Tracheal epithelial cell (primary cell): Measurements from ENCODE around the gene TMUB1. TPM values are rescaled to one million over a fixed set of nuclear protein-coding genes. Genes with fewer than 3 reads are reported as not detected.

Experiments
- total RNA-seq: library from RNA; depleted of rRNA; stranded (reverse); fragments of >200 nt; gene quantifications from 2 replicates; pipeline ENCODE4 v1.2.1, GENCODE V29; 2014

Gene TMUB1, protein sequence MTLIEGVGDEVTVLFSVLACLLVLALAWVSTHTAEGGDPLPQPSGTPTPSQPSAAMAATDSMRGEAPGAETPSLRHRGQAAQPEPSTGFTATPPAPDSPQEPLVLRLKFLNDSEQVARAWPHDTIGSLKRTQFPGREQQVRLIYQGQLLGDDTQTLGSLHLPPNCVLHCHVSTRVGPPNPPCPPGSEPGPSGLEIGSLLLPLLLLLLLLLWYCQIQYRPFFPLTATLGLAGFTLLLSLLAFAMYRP
- 26.9 and 27.2 TPM in 2 replicates for total RNA-seq

DNA sequence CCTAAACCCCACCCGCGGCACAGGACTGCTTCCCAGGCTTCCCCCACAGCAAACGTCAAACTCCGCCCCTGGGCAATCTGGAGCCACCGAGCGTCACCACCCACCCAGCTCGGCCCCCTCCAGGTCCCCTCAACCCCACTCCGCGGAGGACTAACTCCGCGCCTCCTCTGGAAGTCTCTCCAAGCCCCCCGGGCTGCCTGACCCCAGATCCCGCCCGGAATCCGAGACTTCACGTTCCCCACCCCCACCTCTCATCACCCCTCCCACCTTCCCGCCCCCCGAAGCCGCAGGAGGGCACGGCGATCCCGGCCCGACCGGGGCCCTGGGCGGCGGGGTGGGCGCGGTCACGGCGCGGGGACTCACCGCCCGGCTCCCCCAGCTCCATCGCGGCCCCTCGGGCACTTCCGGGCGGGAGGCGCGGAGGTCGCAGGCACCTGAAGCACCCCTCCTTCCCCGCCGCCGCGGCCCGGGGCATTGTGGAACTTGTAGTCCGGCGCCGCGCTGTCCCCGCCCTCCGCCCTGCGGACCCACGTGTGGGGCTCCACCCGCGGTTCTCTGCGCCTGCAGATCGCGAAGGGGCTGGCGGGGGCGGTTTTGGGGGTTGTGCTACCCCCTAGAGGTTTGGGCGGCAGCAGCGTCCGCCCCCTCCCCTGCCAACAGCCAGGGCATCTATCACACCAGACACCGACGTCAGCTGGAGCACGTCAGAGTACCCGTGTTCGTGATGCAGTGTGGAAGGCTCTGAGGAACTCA lies at the start of gene TMUB1:
Gene TMUB1 (minus strand): TSS at position 423 of the 753 bp plus-strand sequence. CDS start 930 bp downstream, outside the sequence.

DNA sequence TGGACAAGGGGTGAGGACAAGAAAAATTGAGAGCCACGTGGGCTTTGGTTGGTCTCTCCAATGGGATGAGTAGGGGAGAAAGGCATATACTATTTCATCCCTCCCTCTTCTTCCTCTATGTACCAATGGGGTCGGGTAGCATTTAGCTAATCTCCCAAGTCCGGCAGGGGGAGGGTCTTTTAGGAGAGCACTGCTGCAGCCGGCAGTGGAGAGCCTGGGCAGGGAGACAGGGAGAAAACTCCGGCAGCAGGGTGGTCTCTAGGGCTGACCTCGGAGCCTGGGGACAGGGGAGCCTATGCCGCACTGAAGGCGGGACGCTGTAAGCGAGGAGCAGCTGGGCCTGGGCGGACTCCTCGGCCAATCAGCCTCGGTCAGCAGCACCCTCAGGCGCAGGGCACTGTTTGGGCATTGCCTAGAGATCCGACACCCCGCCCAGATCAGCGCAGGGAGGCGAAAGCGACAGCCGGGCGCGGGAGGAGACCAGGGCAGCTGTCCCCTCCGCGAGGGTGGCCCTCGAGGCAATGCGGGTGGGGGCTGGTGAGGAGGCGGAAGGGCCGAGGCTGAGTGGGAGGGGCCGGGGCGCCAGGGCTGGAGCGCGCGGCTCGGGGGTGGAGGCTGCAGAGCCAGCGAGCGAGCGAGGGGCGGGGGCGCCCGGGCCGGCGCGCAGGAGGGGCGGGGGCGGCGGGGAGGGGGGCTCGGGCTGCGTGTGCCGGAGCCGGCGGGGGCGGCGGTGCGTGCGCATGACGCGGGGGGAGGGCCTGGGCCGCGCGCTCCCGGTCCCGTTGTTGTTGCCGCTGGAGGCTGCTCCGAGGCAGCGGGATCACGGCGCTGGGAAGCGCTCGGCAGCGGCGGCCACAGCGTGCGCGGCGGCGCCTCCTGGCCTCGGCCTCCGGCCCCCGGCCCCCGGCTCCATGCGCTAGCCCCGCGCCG lies 2.7 kb upstream of the TMUB1 start, which contains the start of gene AGAP3:
Gene AGAP3 (plus strand): TSS at position 785 of the 930 bp plus-strand sequence. CDS start 267 bp downstream, outside the sequence.

DNA sequence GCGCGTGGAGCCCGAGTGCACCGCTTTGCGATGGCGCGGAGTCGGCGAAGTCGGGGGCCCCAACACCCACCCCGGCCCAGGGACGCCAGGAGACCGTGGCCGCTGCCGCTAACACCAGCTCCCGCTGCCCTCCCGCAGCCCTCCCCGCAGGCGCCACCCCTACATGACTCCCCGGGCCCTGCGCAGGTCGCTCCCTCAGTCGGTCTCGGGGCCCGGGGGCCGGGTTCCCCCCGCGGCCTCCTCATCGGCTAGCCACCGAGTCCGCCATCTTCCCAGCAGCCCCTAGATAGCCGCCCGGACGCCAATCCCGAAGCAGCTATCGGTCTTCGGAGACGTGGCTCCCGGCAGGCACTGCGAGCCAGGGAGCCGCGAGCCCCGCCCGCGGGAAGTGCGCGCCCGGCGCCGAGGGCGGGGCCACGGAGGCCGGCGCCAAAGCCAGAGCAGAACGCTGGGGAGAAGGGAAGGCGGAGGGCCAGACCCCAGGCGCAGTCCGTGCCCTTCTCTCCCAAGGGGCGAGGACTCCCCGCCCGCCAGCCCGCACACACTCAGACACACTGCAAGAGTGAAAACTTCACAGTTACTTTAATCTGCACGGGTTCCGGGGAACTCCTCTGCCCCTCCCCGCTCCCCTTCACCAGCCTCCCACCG lies 2.6 kb downstream of the TMUB1 start, which contains the start of gene FASTK:
Gene FASTK (minus strand): TSS at position 288 of the 648 bp plus-strand sequence. CDS start 43 bp downstream, at position 245.

DNA sequence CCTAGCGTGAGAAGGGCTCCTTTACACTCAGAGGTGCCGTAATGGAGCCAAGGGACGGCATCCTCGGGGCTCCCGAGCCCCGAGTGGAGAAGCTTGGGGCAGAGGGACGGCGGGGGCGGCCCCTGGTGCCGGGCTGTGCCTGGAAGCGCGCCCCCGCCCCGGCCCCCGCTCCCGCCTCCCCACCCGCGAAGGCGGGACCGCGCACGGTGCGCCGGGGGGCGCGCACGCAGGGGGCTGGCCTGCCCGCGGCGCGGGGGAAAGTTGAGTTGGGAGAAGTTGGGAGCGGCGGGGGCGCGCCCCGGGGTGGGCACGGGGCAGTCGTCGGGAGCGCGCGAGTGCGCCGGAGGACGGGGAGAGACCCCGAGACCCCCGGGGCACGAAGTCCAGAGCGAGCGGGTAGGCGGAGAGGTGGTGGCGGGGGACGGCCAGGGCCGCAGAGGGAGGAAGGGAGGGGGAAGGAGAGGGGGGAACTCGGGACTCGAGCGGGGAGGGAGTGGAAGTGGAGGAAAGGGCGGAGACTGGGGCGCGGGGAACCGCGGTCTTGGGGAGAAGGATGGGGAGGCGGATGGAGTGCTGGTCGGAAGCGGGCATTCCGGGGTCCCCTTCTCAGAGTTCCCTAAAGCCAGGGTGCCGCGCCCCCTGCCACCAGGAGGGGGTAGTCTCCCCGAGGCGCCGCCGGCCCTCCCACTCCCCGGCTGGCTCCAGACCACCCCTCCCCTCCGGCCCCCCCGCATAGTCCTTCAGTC lies 23.8 kb downstream of the TMUB1 start, which contains the start of gene SLC4A2:
Gene SLC4A2 (plus strand): TSS at position 223 of the 746 bp plus-strand sequence. CDS start 2,399 bp downstream, outside the sequence.

GRCh38 chr7:151057506-151057988 lies 25.7 kb downstream of the TMUB1 start, which contains the start of gene CDK5:
TSS of gene CDK5 (minus strand) at chr7:151057897. CDS start at chr7:151057848, 49 bp downstream.

DNA sequence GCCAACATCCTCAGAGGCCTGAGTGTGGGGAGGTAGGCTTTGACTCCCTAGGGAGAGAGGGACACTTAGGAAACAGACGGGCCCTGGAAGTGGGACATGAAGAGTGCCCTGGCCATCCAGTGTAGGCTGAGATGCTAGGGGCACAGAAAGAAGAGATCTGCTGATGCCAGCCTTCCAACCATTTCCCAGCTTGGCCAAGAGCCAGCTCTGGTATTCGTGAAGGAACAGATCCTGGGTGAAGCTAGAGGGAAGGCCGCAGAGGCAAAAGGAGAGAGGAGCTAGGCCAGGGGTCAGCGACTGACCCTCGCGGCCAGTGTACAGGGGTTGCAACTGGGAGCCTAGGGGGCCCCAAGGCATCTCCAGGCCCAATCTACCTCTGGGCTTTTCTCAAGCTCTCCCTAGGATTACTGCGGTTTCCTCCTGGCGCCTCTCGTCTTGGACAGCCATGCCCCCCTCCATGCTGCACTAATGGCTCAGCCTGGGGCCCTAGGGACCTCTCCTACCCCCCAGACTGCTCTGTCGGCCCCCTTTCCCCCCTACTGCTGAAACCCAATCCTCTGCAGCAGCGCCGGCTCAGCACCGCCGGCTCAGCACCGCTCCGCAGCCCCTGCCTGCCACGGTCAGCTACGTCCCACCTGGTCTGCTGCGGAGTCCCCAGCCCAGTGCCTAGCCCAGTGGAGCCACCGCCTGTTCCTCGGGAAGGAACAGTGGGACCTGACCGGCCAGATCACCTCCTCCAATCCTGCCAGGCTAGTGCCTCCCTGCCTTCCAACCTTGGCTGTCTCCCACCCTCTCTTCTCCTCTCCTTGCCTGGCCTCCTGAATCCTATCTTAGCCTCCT lies 35.1 kb downstream of the TMUB1 start, which contains the start of gene ASIC3:
Gene ASIC3 (plus strand): TSS at position 556 of the 840 bp plus-strand sequence. CDS start 355 bp downstream, outside the sequence.

Other genes starting within 250 kb of the TMUB1 start
- gene AOC1, start 231.0 kb downstream of the TMUB1 start, total RNA-seq, result 0.96 TPM in 1 of 2 replicates, not detected in the other
- gene KCNH2, start 105.2 kb downstream of the TMUB1 start, total RNA-seq, result 0.21 and 0.24 TPM in 2 replicates
- 0.64 TPM in 1 of 2 replicates, not detected in the other for gene NOS3, start 92.5 kb downstream of the TMUB1 start, total RNA-seq
- gene ATG9B, start 59.0 kb downstream of the TMUB1 start, total RNA-seq, result 0.24 TPM in 1 of 2 replicates, not detected in the other
- gene ABCB8, start 55.0 kb downstream of the TMUB1 start, total RNA-seq, result 13.9 and 14.9 TPM in 2 replicates
- gene ASIC3, start 35.0 kb downstream of the TMUB1 start, total RNA-seq, result 0.21 TPM in 1 of 2 replicates, not detected in the other
- 14.1 and 18.1 TPM in 2 replicates for gene CDK5, start 25.6 kb downstream of the TMUB1 start, total RNA-seq
- 27.5 and 48.2 TPM in 2 replicates for gene SLC4A2, start 23.9 kb downstream of the TMUB1 start, total RNA-seq
- 71.0 and 78.1 TPM in 2 replicates for gene FASTK, start 2.7 kb downstream of the TMUB1 start, total RNA-seq
- gene AGAP3, start 3.0 kb upstream of the TMUB1 start, total RNA-seq, result 99.0 and 106 TPM in 2 replicates
- 0.24 TPM in 1 of 2 replicates, not detected in the other for gene GBX1, start 84.2 kb upstream of the TMUB1 start, total RNA-seq
- not detected in 2 replicates for gene ASB10, start 103.8 kb upstream of the TMUB1 start, total RNA-seq
- not detected in 2 replicates for gene H2BK1, start 127.0 kb upstream of the TMUB1 start, total RNA-seq
- 70.1 and 85.5 TPM in 2 replicates for gene ABCF2, start 143.7 kb upstream of the TMUB1 start, total RNA-seq
- 32.8 and 47.0 TPM in 2 replicates for gene CHPF2, start 149.0 kb upstream of the TMUB1 start, total RNA-seq
- 6.8 and 13.0 TPM in 2 replicates for gene SMARCD3, start 165.2 kb upstream of the TMUB1 start, total RNA-seq